Activated CD4-positive, alpha-beta memory T cell treated with anti-CD3 and anti-CD28 coated beads, Interleukin-2, amount 10 ng/mL, durations not matched to agents 7 days and 5 days (primary cell): ENCODE data around the gene RFXAP. TPM values are rescaled to one million over a fixed set of nuclear protein-coding genes. Genes with fewer than 3 reads are reported as not detected.
"Not testable (repeated sequence)": the region's sequence is repeated elsewhere in the genome, so short reads cannot be mapped to it uniquely, and the experiment has no call there.

Experiments used
- CTCF ChIA-PET: fragments of 350-600 bp; sonication (Branson Sonifier 250); formaldehyde crosslinking; loops from one replicate; lab custom pipeline; 2021; ENCODE audit warnings: antibody characterized with exemption, inconsistent platforms; lab: Charles Lee
- POLR2A ChIA-PET: fragments of 350-600 bp; sonication (Branson Sonifier 250); formaldehyde crosslinking; loops from one replicate; lab custom pipeline; 2021; ENCODE audit warnings: antibody characterized with exemption; lab: Charles Lee
- DNase-seq: peaks from one replicate; pipeline ENCODE4 v3.0.0-alpha.2; 2020
- H3K27ac Mint-ChIP-seq: one replicate; pipeline ENCODE4 v1.8.0; 2021; ENCODE audit warnings: mild to moderate bottlenecking, mixed read lengths
- H3K27me3 Mint-ChIP-seq: one replicate; pipeline ENCODE4 v1.8.0; 2021; ENCODE audit warnings: mixed read lengths
- H3K36me3 Mint-ChIP-seq: one replicate; pipeline ENCODE4 v1.8.0; 2021; ENCODE audit warnings: low read depth, mixed read lengths
- H3K4me1 Mint-ChIP-seq: one replicate; pipeline ENCODE4 v1.8.0; 2021; ENCODE audit warnings: mixed read lengths
- H3K4me3 Mint-ChIP-seq: one replicate; pipeline ENCODE4 v1.8.0; 2021; ENCODE audit warnings: mild to moderate bottlenecking, mixed read lengths
- H3K9me3 Mint-ChIP-seq: one replicate; pipeline ENCODE4 v1.8.0; 2021; ENCODE audit warnings: mixed read lengths
- total RNA-seq, 2 experiments: library from RNA; stranded (reverse); gene quantifications; one replicate each; pipeline ENCODE4 v1.2.3, GENCODE V29; 2021

Gene RFXAP
- total RNA-seq: 10 to 100 TPM; 15.3 to 16.1 TPM

DNA sequence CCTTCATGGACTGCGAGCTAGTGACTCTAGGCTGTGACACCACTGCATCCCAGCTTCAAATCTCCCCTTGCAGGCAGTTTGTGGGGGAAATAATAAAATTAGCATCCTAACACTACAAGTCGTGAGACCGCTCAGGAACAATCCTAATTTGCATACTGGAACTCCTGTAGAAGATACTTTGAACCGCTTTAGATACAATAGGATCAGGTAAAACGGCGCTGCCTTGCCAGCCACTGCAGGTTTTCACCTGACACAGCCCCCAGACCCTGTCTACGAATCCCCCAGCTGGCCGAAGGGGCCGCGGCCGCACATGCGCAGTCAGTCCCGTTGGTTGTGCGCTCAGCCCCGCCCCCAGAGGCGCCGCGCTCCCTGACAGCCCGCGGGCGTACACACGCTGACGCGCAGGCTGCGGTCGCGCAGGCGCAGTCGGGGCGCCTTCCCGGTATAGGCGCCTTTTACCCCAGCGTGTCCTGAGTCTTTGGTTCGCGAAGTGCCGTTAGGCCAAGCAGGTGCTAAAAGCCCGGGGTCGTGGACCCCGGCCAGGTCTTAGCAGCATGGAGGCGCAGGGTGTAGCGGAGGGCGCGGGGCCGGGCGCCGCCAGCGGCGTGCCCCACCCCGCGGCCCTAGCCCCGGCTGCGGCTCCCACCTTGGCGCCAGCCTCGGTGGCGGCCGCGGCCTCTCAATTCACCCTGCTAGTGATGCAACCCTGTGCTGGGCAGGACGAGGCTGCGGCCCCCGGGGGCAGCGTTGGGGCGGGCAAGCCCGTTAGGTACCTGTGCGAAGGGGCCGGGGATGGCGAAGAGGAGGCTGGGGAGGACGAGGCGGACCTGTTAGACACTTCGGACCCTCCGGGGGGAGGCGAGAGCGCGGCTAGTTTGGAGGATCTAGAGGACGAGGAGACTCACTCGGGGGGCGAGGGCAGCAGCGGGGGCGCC is at the start of gene RFXAP:
RFXAP (plus strand) TSS at position 419 of the 935 bp plus-strand sequence; CDS start at position 555, 136 bp downstream.
- H3K36me3 Mint-ChIP-seq: peaks cover 9% of the 10 kb centered on the region
- peak within 1 kb of the TSS; percentile 94 for H3K4me3 Mint-ChIP-seq
- peak; percentile 92 for DNase-seq
- CTCF ChIA-PET: interaction anchor here (0.7 kb wide), 1 partner anchor 181 kb away, joined by 4 read pairs; the partner anchor contains the start of gene EXOSC8
- POLR2A ChIA-PET: interaction anchor here (0.6 to 1.2 kb wide), 8 partner anchors 134 to 1530 kb away, joined by 3 to 11 read pairs (median 3); partner anchors contain the start of genes ALG5, EXOSC8, SUPT20H and UFM1
- peak within 1 kb of the TSS; percentile 93 for H3K27ac Mint-ChIP-seq
- H3K4me1 Mint-ChIP-seq: peaks cover 48% of the 10 kb centered on the region
- H3K27me3 Mint-ChIP-seq: peaks cover 16% of the 10 kb centered on the region
- no peaks in the 10 kb centered on the region for H3K9me3 Mint-ChIP-seq

DNA sequence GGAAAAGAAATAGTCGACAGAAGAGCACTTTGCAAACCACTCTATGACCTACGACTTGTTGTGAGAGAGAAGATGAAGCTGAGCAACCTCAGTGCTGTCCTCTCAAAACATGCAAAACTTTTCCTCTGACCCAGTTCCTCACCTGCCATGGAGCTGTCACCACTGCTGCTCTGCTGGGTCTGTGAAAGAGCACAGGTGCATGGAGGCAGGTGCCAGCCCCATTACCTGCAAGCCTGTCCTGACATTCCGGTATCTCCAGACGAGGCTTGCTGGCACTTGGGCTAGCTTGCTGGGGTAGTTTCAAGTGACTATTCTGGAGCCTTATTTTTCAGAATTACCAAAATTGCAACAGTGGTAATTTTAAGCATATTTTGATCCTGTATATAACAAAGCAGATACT is 49.5 kb upstream of the RFXAP start:
- no peak overlapping the region for H3K27ac Mint-ChIP-seq
- no peaks in the 10 kb centered on the region for H3K9me3 Mint-ChIP-seq
- no peak overlapping the region for H3K4me3 Mint-ChIP-seq
- POLR2A ChIA-PET: no interaction called here
- H3K36me3 Mint-ChIP-seq: no peaks in the 10 kb centered on the region
- no peak for DNase-seq
- peaks cover 15% of the 10 kb centered on the region for H3K27me3 Mint-ChIP-seq
- CTCF ChIA-PET: no interaction called here
- H3K4me1 Mint-ChIP-seq: no peaks in the 10 kb centered on the region

- DNase-seq: no peak
- ChIA-PET POLR2A (no interaction called here), CTCF (no interaction called here)
- H3K27me3 Mint-ChIP-seq: peaks cover 14% of the 10 kb centered on the region
- no peak overlapping the region for H3K4me3 Mint-ChIP-seq
- H3K27ac Mint-ChIP-seq: no peak overlapping the region
- no peaks in the 10 kb centered on the region for H3K9me3 Mint-ChIP-seq
- H3K36me3 Mint-ChIP-seq: no peaks in the 10 kb centered on the region
- H3K4me1 Mint-ChIP-seq: no peaks in the 10 kb centered on the region
Observed at GRCh38 chr13:36770741-36771140, 48.3 kb upstream of the RFXAP start.

DNA sequence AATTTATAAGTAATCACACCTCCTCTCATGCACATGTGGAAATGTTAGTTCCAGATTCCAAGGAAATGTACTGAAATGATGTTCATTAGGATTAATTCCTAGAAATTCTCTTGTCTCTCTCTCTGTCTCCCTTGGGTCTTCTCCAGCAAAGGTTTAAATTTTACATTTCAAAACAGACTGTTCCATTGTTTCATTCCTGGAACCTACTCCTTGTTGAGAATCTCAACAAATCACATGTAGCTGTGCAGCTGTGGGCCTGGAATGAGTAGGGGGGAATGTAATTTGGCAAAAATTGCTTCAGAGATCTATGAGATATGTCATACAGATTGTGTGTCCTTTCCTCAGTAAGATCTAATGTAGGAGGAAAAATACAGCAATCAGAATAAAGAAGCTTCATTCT is 46.2 kb upstream of the RFXAP start:
- ChIA-PET POLR2A (no interaction called here), CTCF (no interaction called here)
- Mint-ChIP-seq H3K4me3 (no peak overlapping the region), H3K36me3 (no peaks in the 10 kb centered on the region), H3K4me1 (no peaks in the 10 kb centered on the region), H3K27ac (no peak overlapping the region), H3K27me3 (peaks cover 16% of the 10 kb centered on the region), H3K9me3 (no peaks in the 10 kb centered on the region)
- DNase-seq: no peak

DNA sequence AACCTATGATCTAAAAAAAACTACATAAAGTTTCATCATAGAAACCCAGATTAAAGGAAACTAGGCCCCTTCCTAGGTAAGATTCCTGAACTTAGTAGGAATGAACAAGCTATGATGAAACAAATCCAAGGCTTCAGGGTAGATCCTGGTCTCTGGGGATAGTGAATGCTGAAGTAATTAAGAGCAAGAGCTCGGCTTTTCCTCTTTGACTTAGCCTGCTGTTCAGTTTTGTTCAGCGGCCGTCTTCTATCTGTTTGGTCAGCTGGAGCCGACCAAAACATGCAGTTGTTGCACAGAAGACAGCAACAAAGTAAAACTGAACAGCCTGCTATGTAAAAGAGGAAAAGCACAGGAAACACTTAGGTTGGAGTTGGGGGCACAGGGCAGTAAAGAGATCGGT is 44.1 kb upstream of the RFXAP start:
- ChIA-PET POLR2A (no interaction called here), CTCF (no interaction called here)
- no peak overlapping the region for H3K27ac Mint-ChIP-seq

DNA sequence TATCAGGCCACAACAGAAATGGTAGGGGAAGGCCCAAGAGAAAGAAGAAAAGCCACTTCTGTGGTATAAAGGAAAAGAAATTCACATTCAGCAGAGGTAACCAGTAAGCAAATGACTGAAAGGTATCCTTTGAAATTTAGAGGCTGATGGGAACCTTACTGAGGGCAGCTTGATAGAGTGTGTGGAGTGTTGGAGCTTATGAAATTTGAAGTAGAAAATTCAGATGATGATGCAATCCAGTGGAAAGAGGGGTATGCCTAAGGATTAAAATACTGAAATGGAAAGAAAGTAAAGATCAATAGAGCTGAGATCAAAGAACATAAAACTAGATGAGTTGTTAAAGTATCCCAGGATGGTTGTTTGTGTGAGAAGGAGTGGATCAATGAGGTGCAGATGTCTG is 42.8 kb upstream of the RFXAP start:
- H3K4me3 Mint-ChIP-seq: no peak overlapping the region
- ChIA-PET CTCF (no interaction called here), POLR2A (no interaction called here)
- H3K9me3 Mint-ChIP-seq: no peaks in the 10 kb centered on the region
- H3K36me3 Mint-ChIP-seq: no peaks in the 10 kb centered on the region
- DNase-seq: no peak
- peaks cover 13% of the 10 kb centered on the region for H3K27me3 Mint-ChIP-seq
- H3K4me1 Mint-ChIP-seq: no peaks in the 10 kb centered on the region
- H3K27ac Mint-ChIP-seq: no peak overlapping the region

More for the DNA sequence above, 44.1 kb upstream of the RFXAP start:
- H3K27me3 Mint-ChIP-seq: peaks cover 16% of the 10 kb centered on the region
- DNase-seq: no peak
- no peaks in the 10 kb centered on the region for H3K4me1 Mint-ChIP-seq
- no peaks in the 10 kb centered on the region for H3K9me3 Mint-ChIP-seq
- H3K4me3 Mint-ChIP-seq: no peak overlapping the region
- H3K36me3 Mint-ChIP-seq: no peaks in the 10 kb centered on the region

GRCh38 chr13:36778083-36778671 is 40.8 kb upstream of the RFXAP start:
- Mint-ChIP-seq H3K4me1 (no peaks in the 10 kb centered on the region), H3K27me3 (peaks cover 11% of the 10 kb centered on the region), H3K27ac (no peak overlapping the region), H3K36me3 (no peaks in the 10 kb centered on the region), H3K9me3 (no peaks in the 10 kb centered on the region), H3K4me3 (no peak overlapping the region)
- DNase-seq: no peak
- CTCF ChIA-PET: no interaction called here
- POLR2A ChIA-PET: no interaction called here

DNA sequence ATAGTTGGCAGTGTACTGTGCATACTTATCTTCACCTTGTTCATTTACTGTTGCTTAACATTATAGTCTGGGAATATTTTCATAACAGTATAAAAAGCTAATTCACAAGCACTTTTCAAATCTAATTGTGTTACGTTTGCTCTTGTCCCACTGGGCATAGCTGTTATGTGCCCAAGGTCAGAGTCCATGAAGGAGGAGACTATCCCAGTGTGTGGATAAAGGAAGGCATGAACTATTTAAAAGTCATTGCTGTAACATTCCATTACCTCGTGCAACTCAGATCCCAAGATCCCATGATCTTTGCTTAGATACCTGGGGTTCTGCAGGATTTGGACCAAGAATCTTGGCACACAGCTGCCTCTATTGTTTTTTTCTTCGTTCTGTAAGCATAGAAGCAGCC is 35.1 kb upstream of the RFXAP start:
- Mint-ChIP-seq H3K27me3 (peaks cover 7% of the 10 kb centered on the region), H3K36me3 (no peaks in the 10 kb centered on the region), H3K4me3 (no peak overlapping the region), H3K9me3 (no peaks in the 10 kb centered on the region), H3K27ac (no peak overlapping the region), H3K4me1 (no peaks in the 10 kb centered on the region)
- POLR2A ChIA-PET: no interaction called here
- CTCF ChIA-PET: no interaction called here
- DNase-seq: no peak

GRCh38 chr13:36786175-36786574 is 32.8 kb upstream of the RFXAP start:
- POLR2A ChIA-PET, H3K4me3 Mint-ChIP-seq, H3K9me3 Mint-ChIP-seq, H3K27me3 Mint-ChIP-seq, H3K36me3 Mint-ChIP-seq, DNase-seq, H3K27ac Mint-ChIP-seq, H3K4me1 Mint-ChIP-seq: not testable (repeated sequence)
- CTCF ChIA-PET: interaction anchor here (0.6 kb wide), 1 partner anchor 17 kb away, joined by 3 read pairs; no protein-coding TSS in a partner anchor

GRCh38 chr13:36787181-36787580 is 31.8 kb upstream of the RFXAP start:
- no peaks in the 10 kb centered on the region for H3K4me1 Mint-ChIP-seq
- no peak overlapping the region for H3K27ac Mint-ChIP-seq
- no peak overlapping the region for H3K4me3 Mint-ChIP-seq
- ChIA-PET POLR2A (no interaction called here), CTCF (no interaction called here)
- no peaks in the 10 kb centered on the region for H3K36me3 Mint-ChIP-seq
- H3K27me3 Mint-ChIP-seq: peaks cover 7% of the 10 kb centered on the region
- DNase-seq: no peak
- H3K9me3 Mint-ChIP-seq: no peaks in the 10 kb centered on the region

- ChIA-PET POLR2A (no interaction called here), CTCF (interaction anchor here (0.6 kb wide), 1 partner anchor 887 kb away, joined by 3 read pairs; no protein-coding TSS in a partner anchor)
- Mint-ChIP-seq H3K36me3 (no peaks in the 10 kb centered on the region), H3K27ac (no peak overlapping the region), H3K4me1 (no peaks in the 10 kb centered on the region), H3K9me3 (no peaks in the 10 kb centered on the region), H3K27me3 (peaks cover 7% of the 10 kb centered on the region), H3K4me3 (no peak overlapping the region)
- no peak for DNase-seq
Observed at GRCh38 chr13:36788276-36788675, 30.7 kb upstream of the RFXAP start.

DNA sequence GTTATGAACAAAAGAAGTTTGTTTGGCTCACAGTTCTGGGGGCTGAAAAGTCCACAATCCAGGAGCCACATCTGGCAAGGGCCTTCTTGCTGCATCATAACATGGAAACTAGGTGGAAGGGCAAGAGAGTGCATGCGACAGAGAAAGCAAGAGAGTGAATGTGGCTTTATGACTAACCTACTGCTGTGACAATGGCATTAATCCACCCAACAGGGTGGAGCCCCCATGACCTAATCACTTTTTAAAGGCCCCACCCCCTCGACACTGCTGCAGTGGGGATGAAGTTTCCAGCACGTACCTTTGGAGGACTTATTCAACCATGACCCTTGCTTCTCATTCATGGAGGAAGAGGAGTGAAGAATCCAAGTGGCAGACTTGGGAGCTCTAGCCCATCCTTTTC is 30.0 kb upstream of the RFXAP start:
- no peak overlapping the region for H3K27ac Mint-ChIP-seq
- no peaks in the 10 kb centered on the region for H3K36me3 Mint-ChIP-seq
- peaks cover 7% of the 10 kb centered on the region for H3K27me3 Mint-ChIP-seq
- H3K9me3 Mint-ChIP-seq: no peaks in the 10 kb centered on the region
- POLR2A ChIA-PET: no interaction called here
- no peak for DNase-seq
- CTCF ChIA-PET: no interaction called here
- no peak overlapping the region for H3K4me3 Mint-ChIP-seq
- H3K4me1 Mint-ChIP-seq: no peaks in the 10 kb centered on the region

- Mint-ChIP-seq H3K36me3 (no peaks in the 10 kb centered on the region), H3K27me3 (peaks cover 4% of the 10 kb centered on the region), H3K9me3 (no peaks in the 10 kb centered on the region), H3K4me3 (no peak overlapping the region), H3K4me1 (no peaks in the 10 kb centered on the region), H3K27ac (no peak overlapping the region)
- ChIA-PET POLR2A (no interaction called here), CTCF (no interaction called here)
- no peak for DNase-seq
Observed at GRCh38 chr13:36789730-36790129, 29.3 kb upstream of the RFXAP start.
